HG03432 (cell line): ENCODE results near the gene RAD51B.
A peak's percentile ranks its signal among the peaks of the same experiment; 100 is the strongest.

ENCODE experiments used
- ATAC-seq: cut with Tn5 transposase; IDR thresholded peaks from one replicate; pipeline ENCODE4 v1.9.1; 2021; ENCODE audit warnings: mild to moderate bottlenecking, moderate library complexity; ENCODE audit not compliant: unreplicated experiment

RAD51B gene

DNA sequence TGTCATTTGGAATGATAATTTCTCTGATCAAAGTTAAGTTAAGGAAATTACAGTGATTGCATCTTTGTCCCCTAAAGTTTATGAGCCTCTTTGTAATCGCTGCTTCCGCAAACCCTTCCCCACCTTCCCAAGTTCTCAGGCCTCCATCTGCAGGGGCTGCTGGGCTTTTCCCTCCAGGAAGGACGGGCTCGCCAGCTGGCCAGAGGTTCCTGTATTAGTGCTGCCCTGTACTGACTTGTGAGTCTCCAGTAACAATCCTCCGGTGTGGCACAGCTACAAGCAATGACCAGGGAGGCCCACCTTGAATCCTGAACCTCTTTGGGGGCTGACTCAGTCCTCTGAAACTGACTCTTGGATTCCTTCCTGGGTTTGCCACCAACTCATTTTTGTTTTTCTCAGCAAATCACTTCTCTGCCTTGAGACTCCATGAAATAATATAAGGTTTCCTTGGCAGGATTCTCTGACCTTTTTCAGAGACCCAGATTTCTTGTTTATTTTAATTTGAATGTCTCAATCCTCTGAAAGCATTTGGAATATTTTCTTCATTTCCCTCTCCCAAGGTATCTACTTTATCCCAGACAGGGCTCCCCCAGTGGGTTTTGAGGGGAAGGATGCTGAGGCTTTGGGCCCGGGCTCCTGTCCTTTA, 574.7 kb downstream of the RAD51B start:
- no peak for ATAC-seq

GRCh38 chr14:68394764-68395143, 575.2 kb downstream of the RAD51B start:
- ATAC-seq = no peak

DNA sequence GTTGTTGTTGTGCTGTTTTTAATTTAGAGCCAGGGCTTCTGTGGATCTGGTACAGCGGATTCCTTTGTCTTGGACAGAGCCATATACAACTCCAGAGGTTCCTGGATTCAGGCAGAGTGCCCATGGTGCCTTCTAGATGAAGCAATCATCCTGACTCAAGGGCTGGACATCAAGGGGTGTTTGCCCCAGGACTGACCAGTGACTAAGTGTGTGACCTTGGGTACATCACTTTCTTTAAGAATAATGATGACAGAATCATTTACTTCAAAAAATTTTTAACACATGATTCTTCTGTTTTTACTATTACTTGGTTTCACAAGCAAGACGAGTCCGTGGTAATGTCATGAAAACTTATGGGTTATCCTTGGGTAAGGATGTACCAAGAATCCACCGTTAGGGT, 576.0 kb downstream of the RAD51B start:
- no peak for ATAC-seq

DNA sequence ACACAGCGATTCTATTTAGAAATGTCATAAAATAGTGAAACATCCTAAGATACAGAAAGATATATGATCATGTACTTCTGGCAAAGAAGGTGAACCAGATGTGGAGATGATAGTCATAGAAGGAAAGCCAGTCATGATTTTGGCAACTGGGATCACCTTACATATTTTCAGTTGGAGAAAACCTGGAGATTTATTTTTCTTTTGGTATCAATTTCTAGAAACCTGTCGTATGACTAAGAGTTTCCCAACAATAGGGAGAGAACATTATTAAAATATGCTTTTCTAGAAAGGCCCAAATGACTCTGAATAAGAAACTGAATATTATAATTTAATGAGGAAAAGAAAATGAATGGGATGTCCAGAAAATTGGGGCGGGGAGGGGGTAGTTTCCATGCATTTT, 576.9 kb downstream of the RAD51B start:
- no peak for ATAC-seq

GRCh38 chr14:68397371-68397811, 577.8 kb downstream of the RAD51B start:
- ATAC-seq = no peak

DNA sequence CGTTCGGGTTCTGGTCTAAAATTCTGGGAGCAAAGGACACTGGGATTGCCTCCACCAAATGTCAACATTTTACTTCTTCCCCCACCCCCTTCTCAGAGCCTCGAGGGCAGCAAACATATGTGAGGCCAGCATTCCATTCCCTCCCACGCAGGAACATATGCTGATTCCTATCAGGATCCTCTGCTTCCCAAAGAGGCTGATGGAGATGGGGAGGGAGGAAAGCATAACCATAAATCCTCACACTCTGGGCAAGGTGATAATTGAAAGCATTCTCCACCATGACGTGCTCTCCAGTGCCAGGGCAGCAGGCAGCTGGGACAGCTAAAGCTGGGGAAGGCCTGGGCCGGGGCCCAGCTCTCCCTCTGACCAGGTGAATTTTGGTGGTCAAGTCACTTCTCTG, 578.2 kb downstream of the RAD51B start:
- no peak for ATAC-seq

DNA sequence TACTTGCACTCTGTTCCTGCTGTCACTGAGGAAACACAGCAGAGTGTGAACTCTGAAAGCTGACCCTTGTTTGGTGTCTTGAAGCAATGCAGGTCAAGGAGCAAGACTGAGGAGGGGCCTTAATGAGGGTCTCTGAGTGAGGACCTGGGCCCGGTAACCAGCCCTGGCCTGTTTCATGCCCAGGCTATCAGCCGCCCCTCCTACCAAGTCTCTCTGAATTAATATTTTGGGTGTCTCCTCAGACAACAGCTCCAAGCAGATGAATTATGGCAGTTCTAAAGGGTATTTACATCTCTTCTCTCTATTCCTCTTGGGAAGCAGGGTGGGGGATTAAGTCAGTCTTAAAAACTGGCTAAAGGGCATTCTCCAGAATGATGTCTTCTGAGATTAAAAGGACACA, 578.8 kb downstream of the RAD51B start:
- no peak for ATAC-seq

DNA sequence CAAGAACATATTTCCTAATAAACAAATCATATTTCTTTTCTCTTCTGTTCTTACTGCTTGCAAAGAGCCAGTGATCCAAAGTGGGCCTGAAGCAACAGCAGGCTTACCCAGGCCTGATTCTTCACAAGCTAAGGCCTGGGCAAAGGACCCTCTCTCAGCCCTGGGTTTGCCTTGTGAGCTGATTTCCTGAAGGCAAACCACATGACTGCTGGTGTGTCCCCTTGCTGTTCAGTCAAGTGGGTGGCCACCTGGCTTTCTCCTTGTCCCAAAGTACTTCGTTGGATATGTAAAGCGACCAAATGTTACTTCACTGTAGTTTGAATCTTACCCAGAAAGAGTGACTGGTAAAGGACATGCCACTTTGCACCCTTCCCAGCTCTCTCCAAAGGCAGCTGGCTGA, 580.4 kb downstream of the RAD51B start:
- no peak for ATAC-seq

- peak; percentile 4 for ATAC-seq
These were observed 581.7 kb downstream of the RAD51B start for GRCh38 chr14:68401317-68401716.

DNA sequence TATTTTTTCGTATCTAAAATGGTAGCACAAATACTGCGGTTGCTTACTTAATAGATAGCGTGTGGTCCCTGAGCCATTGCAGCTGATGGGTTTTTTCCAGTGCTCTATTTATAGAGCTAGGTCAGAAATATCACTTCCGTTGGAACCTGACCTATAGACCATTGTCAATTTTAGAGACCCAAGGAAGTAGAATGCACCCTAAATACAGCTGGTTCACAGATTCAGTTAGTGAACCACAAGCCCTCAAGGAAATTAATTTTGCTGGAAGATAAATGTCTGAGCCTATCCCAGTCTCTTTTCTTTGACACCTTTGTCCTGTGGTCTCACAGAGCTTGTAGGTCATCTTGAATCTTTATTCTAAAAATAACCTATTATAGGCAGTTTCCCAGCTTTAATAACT, 582.3 kb downstream of the RAD51B start:
- ATAC-seq = peak; percentile 74

DNA sequence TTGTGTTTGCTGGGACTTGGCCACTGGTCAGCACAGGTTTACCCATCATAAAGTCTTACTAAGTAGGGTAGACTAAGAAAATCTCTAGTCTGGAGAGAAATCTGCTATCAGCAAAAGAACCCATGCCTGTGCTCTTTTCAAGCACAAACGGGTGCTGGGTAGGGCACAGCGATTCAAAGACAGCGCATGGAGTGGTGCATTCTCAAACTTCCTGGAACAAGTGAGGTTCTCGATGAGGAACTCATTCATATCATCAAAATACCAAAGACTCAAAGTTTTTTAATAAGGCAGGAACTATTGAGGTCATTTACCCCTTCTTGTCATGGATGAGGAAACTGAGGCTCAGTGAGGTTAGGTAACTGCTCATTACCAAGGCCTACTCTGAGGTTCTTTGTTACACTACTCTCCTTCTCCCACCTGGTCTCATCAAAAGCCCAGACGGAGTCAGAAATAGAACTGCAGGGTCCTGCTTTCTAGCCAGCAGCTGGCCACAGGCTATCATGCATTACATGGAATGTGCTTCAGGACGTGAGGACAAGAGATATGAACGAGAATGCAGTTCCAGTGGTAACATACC, 583.0 kb downstream of the RAD51B start:
- ATAC-seq = no peak

DNA sequence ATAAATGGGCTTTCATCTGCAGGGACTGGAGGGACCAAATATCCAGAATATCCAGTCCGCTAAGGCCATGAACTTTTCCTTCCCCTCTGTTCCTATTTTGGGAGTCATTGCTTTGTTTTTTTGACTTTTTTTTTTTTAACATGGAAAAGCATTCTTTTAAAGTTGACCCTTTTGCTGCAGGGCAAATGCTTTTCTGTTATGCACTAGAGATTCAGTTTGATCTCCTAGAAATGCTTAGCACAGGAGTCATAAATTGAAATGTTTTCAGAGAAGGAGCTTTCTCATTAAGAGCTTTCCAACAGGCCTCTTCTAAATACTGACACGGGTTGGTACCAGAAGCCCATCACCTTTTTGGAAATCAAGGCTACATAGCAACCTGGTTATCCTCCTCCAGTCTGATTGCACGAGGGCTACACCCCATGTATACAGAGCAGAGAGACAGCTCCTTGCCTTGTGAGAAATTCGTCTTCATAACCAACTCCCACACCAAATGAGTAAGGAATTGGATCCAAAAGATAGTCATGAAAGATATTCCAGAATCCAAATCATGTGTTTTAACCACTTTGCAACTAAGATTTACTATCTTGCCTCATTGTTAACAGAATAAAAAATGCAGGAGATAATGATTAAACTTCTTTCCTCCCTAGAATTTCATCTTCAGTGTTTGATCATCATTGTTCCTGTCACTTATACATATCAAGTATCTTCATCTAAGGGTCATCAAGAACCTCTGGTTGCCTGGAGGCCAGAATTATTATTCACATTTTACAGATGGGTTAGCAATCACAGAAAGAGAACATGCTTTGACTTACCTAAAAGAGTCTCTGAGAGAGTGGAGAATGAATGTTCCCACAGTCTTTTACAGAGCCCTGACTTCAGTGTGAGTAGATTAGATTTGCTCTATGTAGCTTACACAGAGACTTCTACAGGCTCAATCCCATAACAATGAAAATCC, 583.9 kb downstream of the RAD51B start:
- no peak for ATAC-seq

GRCh38 chr14:68404146-68404527, 584.6 kb downstream of the RAD51B start:
- ATAC-seq = no peak

GRCh38 chr14:68404652-68405183, 585.1 kb downstream of the RAD51B start:
- no peak for ATAC-seq

- ATAC-seq = no peak
These were observed 586.4 kb downstream of the RAD51B start for GRCh38 chr14:68405961-68406360.

- no peak for ATAC-seq
These were observed 587.7 kb downstream of the RAD51B start for GRCh38 chr14:68407285-68407684.

DNA sequence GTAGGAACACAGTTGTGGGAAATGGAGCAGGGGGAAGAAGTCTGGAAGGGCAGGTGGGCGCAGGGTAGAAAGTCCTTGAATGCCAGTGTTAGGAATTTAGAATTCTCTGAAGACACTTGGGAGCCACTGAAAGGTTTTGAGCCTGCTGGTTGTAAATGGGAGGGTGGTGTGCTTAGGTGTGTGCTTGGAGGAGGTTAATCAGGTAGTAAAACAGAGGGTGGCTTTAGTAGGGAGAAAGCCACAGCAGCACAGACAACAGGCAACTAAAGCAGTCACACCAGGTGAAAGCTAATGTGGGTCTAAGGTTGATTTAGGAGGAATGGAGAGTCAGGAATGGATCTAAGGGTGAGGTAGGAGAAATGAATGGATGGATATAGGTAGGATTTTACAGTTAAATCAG, 588.2 kb downstream of the RAD51B start:
- no peak for ATAC-seq

- ATAC-seq = no peak
These were observed 589.1 kb downstream of the RAD51B start for GRCh38 chr14:68408680-68409079.

DNA sequence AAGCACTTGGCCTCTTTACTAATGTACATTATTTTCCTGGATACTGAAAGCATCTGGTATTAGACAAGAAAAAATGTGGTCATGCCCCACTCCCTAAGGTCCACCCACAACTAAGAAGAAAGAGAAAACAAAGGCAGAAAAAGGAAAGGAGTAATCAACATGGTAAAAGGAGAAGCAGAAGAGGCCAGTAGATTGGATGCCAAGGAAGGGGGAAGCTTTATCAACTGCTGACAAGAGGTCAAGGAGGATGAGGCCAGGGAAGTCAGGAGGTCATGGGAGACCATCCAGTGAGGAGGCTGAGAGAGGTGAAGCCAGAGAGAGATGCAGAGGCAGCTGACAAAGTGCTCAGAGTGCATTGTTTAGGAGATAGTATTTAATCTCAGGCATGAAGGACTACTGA, 589.8 kb downstream of the RAD51B start:
- ATAC-seq = no peak

DNA sequence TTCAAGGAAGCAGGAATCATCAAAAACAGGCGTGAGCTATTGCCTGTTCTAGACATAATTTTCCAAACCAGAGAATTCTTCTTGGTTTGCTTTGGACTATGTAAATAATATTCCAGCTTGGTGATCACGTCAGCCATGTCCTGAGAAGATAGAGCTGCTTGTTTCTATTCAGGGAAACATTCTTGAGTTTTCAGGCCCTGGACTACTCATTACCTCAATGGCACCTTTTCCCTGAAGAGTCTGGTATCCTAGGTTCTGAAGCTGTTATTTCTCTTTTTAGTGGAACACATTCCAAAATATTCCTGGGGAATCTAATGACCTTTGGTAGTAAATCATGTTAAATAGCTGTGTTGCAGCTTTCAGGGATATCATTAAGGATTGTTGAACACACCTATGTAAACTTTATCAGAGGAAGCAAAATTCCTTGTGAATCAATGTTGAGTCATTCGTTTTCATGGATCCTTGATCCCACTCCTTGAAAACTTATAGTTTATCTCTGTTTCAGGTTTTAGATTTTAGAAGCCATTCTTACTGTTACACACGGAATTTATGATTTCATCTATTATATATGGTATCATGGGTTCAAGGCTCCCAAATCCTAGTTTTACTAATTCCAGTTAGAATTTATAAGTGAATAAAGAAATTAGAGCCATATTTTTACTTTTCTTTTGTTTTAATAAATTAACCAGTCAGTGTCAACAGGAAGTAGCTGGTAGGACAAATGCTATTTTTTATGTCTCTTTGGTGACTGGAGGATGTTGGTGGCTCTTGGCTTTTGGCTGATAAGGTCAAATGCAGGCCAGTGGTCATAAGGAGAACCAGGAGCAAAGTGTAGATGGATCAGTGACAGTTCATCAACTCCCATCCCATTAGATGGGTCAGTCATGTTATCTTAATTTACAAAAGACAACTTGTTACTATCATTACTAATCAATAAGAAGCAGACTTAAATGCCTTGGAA, 593.2 kb downstream of the RAD51B start:
- ATAC-seq = no peak

DNA sequence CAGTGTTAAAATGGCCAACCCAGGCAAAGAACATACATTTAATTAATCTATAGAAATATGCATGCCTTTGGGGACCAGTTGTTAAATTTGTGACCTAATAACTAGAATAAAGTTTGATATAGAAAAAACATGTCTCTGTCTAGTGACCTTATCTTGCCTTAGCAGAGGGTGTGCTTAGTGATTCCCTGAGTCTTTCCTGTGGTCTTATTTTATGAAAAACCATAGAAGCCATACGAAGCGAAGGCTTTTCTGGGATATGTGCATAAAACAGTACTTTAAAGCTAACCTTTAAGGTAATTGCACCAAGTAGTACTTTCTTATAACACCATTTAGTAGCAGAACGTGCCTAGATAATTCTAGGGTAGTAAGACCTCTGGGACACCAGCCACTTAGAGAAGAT, 593.9 kb downstream of the RAD51B start:
- no peak for ATAC-seq
